ENCODE data around the gene NUCB2.

Gene NUCB2

GRCh38 chr11:17375547-17375946 lies 99.0 kb downstream of the NUCB2 start:
- in situ Hi-C loops (cut with MboI; ENCODE audit: low sequenced_read_pairs, unreplicated experiment) = no loop called here
- TF ChIP-seq CTCF (IDR thresholded peaks at IDR 0.05; ENCODE audit: borderline replicate concordance, control extremely low read depth, extremely low read depth, insufficient read depth, missing control alignments) = no peak
- DNase-seq (ENCODE audit: low spot score) = no peak

- in situ Hi-C loops (cut with MboI; ENCODE audit: low sequenced_read_pairs, unreplicated experiment) = no loop called here
- TF ChIP-seq CTCF (IDR thresholded peaks at IDR 0.05; ENCODE audit: borderline replicate concordance, control extremely low read depth, extremely low read depth, insufficient read depth, missing control alignments) = no peak
- no peak for DNase-seq (ENCODE audit: low spot score)
Measured at GRCh38 chr11:17376493-17376892, 100.0 kb downstream of the NUCB2 start.

DNA sequence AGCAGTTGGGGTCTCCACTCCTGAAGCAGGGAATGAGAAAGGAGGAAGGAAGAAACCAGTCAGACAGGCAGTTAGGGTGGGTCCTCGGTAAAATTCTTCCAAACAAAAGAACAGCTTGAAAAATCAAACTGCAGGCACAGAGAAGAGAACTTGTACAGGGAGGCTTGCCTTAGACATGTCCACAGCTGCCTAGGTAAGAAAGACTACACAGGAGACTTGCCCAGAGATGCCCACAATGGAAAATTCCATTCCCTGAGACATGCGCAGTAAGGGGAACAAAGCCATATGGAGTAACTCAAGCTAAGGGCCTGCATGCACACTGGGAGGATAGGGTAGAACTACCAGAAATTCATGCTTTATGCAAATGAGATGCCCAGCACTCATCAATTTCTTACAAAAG lies 102.1 kb downstream of the NUCB2 start:
- no peak for TF ChIP-seq CTCF (IDR thresholded peaks at IDR 0.05; ENCODE audit: borderline replicate concordance, control extremely low read depth, extremely low read depth, insufficient read depth, missing control alignments)
- DNase-seq (ENCODE audit: low spot score) = no peak
- in situ Hi-C loops (cut with MboI; ENCODE audit: low sequenced_read_pairs, unreplicated experiment) = no loop called here

DNA sequence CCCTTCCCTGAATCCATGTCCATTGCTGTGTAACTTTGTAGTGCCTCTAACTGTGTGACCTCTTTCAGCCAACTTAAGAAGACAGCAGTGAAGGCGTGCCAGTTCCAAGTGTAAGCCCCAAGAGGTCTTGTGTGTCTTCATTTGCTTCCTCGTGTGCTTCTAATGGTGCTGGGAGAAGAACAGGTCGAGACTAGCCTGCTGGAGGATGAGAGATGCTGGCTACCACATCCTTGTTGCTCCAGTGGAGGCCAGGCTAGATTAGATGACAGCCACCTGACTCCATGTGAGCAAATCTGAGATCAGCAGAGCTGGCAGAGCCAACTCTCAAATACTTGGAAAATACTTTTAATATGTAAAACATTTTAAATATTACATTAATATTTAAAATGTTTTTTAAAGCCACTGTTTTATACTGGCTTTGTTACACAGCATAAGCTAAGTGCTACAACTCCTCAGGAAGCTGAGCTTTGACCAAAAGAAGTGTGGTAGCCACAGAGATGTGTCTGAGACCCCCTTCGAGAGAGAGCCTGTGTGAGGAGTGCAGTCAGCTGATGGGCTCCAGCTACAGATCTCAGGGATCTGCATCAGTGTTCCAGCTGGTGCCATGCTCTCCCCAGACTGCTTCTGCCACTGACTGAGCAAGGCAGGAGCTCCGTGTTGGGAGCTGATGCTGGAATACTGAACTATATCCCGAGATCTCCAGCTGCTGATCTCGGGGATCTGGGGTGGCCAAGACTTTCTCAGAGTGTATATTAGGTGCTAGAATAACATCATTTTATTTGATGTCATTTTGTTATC lies 103.0 kb downstream of the NUCB2 start:
- no peak for TF ChIP-seq CTCF (IDR thresholded peaks at IDR 0.05; ENCODE audit: borderline replicate concordance, control extremely low read depth, extremely low read depth, insufficient read depth, missing control alignments)
- in situ Hi-C loops (cut with MboI; ENCODE audit: low sequenced_read_pairs, unreplicated experiment) = no loop called here

DNA sequence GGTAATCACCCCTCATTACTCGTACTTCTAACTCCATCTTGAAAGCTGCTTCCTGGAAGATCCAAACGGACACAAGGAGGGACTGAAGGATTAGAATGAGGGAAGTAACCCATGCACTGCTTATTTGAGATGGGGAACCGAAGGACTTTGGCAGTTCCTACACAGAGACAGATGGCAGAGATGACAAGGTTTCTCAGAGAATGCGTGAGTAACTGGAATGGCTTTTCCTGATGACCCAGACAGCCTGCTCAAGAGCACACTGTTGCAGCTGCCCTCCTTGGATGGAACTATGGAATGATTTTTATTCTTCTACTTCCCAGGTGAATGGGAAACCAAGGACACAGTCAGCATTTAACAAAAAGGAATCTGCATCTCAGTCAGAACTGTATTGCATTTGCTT lies 104.6 kb downstream of the NUCB2 start:
- no peak for DNase-seq (ENCODE audit: low spot score)
- no peak for TF ChIP-seq CTCF (IDR thresholded peaks at IDR 0.05; ENCODE audit: borderline replicate concordance, control extremely low read depth, extremely low read depth, insufficient read depth, missing control alignments)
- in situ Hi-C loops (cut with MboI; ENCODE audit: low sequenced_read_pairs, unreplicated experiment) = no loop called here

More for the DNA sequence above, 103.0 kb downstream of the NUCB2 start:
- no peak for DNase-seq (ENCODE audit: low spot score)

Data from GM13976 (cell line).